ENCODE results near the gene ACP6.
A peak's percentile ranks its signal among the peaks of the same experiment; 100 is the strongest.

ACP6 gene

GRCh38 chr1:147641695-147642592 is 28.4 kb downstream of the ACP6 start:
- Histone ChIP-seq H4K20me1 (ENCODE audit: insufficient read depth, low read length) (no peaks in the 10 kb centered on the region), H3F3A (ENCODE audit: insufficient read depth, low read length) (no peaks in the 10 kb centered on the region), H3K79me2 (ENCODE audit: insufficient read depth, low read length) (no peaks in the 10 kb centered on the region), H3K4me2 (ENCODE audit: low read length) (no peak overlapping the region), H3K4me3 (ENCODE audit: low read depth, low read length, poor library complexity, severe bottlenecking) (no peak overlapping the region), H2AFZ (ENCODE audit: low read length) (no peak overlapping the region), H3K9me3 (ENCODE audit: low read length) (no peaks in the 10 kb centered on the region), H3K36me3 (ENCODE audit: insufficient read depth, low read length) (no peaks in the 10 kb centered on the region), H3K4me1 (ENCODE audit: insufficient read depth, low read length, severe bottlenecking) (no peaks in the 10 kb centered on the region), H3K27ac (ENCODE audit: low read depth, low read length, poor library complexity, severe bottlenecking) (no peak overlapping the region), H3K9ac (ENCODE audit: low read length) (no peak overlapping the region), H3K27me3 (ENCODE audit: insufficient read depth, low read length) (no peaks in the 10 kb centered on the region), H3K9me2 (ENCODE audit: low read depth, low read length) (no peaks in the 10 kb centered on the region)
- TF ChIP-seq CTCF (IDR thresholded peaks at IDR 0.05; ENCODE audit: low read length) (peak; percentile 85), EZH2 (IDR thresholded peaks at IDR 0.05; ENCODE audit: borderline replicate concordance, low read length) (no peak)

GRCh38 chr1:147641291-147641690 is 29.0 kb downstream of the ACP6 start:
- Histone ChIP-seq H2AFZ (ENCODE audit: low read length) (no peak overlapping the region), H3K9ac (ENCODE audit: low read length) (no peak overlapping the region)

GRCh38 chr1:147640553-147641165 is 29.7 kb downstream of the ACP6 start:
- Histone ChIP-seq H3F3A (ENCODE audit: insufficient read depth, low read length) (no peaks in the 10 kb centered on the region), H3K9me2 (ENCODE audit: low read depth, low read length) (no peaks in the 10 kb centered on the region), H3K27me3 (ENCODE audit: insufficient read depth, low read length) (no peaks in the 10 kb centered on the region), H3K9me3 (ENCODE audit: low read length) (no peaks in the 10 kb centered on the region), H2AFZ (ENCODE audit: low read length) (no peak overlapping the region), H3K4me2 (ENCODE audit: low read length) (no peak overlapping the region), H3K27ac (ENCODE audit: low read depth, low read length, poor library complexity, severe bottlenecking) (no peak overlapping the region), H3K36me3 (ENCODE audit: insufficient read depth, low read length) (no peaks in the 10 kb centered on the region), H3K4me3 (ENCODE audit: low read depth, low read length, poor library complexity, severe bottlenecking) (no peak overlapping the region), H3K9ac (ENCODE audit: low read length) (no peak overlapping the region), H4K20me1 (ENCODE audit: insufficient read depth, low read length) (no peaks in the 10 kb centered on the region), H3K4me1 (ENCODE audit: insufficient read depth, low read length, severe bottlenecking) (no peaks in the 10 kb centered on the region), H3K79me2 (ENCODE audit: insufficient read depth, low read length) (no peaks in the 10 kb centered on the region)
- peak; percentile 73 for TF ChIP-seq CTCF (IDR thresholded peaks at IDR 0.05; ENCODE audit: low read length)
- TF ChIP-seq EZH2 (IDR thresholded peaks at IDR 0.05; ENCODE audit: borderline replicate concordance, low read length): no peak

More at GRCh38 chr1:147641291-147641690, 29.0 kb downstream of the ACP6 start:
- H4K20me1 ChIP-seq (ENCODE audit: insufficient read depth, low read length): no peaks in the 10 kb centered on the region
- H3K27ac ChIP-seq (ENCODE audit: low read depth, low read length, poor library complexity, severe bottlenecking): no peak overlapping the region
- no peak overlapping the region for H3K4me2 ChIP-seq (ENCODE audit: low read length)
- no peaks in the 10 kb centered on the region for H3F3A ChIP-seq (ENCODE audit: insufficient read depth, low read length)
- H3K36me3 ChIP-seq (ENCODE audit: insufficient read depth, low read length): no peaks in the 10 kb centered on the region
- TF ChIP-seq EZH2 (IDR thresholded peaks at IDR 0.05; ENCODE audit: borderline replicate concordance, low read length): no peak
- TF ChIP-seq CTCF (IDR thresholded peaks at IDR 0.05; ENCODE audit: low read length): no peak
- no peaks in the 10 kb centered on the region for H3K9me3 ChIP-seq (ENCODE audit: low read length)
- no peaks in the 10 kb centered on the region for H3K27me3 ChIP-seq (ENCODE audit: insufficient read depth, low read length)
- H3K4me3 ChIP-seq (ENCODE audit: low read depth, low read length, poor library complexity, severe bottlenecking): no peak overlapping the region
- no peaks in the 10 kb centered on the region for H3K79me2 ChIP-seq (ENCODE audit: insufficient read depth, low read length)
- H3K9me2 ChIP-seq (ENCODE audit: low read depth, low read length): no peaks in the 10 kb centered on the region
- H3K4me1 ChIP-seq (ENCODE audit: insufficient read depth, low read length, severe bottlenecking): no peaks in the 10 kb centered on the region

Measured in OCI-LY1 (cell line).